Measurements from ENCODE around the gene DLX3.

DNA sequence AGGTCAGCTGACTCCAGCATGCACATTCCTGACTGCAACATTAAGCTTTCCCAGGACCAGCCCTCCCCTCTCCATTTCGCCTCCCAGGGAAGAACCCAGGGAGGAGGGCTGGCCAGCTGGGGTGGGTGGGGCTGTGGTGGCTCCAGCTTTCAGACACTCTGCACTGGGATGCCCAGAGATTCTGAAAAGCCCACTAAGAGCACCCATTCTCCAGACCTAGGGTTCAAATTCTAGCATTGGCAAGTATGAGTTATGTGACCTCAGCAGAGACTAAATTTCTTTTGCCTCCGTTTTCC lies 7.8 kb downstream of the DLX3 start:
- TF ChIP-seq, protein P1, sequence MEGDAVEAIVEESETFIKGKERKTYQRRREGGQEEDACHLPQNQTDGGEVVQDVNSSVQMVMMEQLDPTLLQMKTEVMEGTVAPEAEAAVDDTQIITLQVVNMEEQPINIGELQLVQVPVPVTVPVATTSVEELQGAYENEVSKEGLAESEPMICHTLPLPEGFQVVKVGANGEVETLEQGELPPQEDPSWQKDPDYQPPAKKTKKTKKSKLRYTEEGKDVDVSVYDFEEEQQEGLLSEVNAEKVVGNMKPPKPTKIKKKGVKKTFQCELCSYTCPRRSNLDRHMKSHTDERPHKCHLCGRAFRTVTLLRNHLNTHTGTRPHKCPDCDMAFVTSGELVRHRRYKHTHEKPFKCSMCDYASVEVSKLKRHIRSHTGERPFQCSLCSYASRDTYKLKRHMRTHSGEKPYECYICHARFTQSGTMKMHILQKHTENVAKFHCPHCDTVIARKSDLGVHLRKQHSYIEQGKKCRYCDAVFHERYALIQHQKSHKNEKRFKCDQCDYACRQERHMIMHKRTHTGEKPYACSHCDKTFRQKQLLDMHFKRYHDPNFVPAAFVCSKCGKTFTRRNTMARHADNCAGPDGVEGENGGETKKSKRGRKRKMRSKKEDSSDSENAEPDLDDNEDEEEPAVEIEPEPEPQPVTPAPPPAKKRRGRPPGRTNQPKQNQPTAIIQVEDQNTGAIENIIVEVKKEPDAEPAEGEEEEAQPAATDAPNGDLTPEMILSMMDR (IDR thresholded peaks at IDR 0.05), result no peak
- TF ChIP-seq POLR2A (IDR thresholded peaks at IDR 0.05), result no peak

All from thyroid gland (tissue), 4 donors.